CD4-positive, alpha-beta T cell treated with Interferon gamma for 1 hour (primary cell): ENCODE measurements around the gene MYO7B.
"Not testable (repeated sequence)": the region's sequence is repeated elsewhere in the genome, so short reads cannot be mapped to it uniquely, and the experiment has no call there.

Experiments
- DNase-seq: peaks from one replicate; pipeline ENCODE4 v3.0.0-alpha.2; 2020

The MYO7B gene

GRCh38 chr2:127524198-127524834, 11.2 kb upstream of the MYO7B start:
- not testable (repeated sequence) for DNase-seq

DNA sequence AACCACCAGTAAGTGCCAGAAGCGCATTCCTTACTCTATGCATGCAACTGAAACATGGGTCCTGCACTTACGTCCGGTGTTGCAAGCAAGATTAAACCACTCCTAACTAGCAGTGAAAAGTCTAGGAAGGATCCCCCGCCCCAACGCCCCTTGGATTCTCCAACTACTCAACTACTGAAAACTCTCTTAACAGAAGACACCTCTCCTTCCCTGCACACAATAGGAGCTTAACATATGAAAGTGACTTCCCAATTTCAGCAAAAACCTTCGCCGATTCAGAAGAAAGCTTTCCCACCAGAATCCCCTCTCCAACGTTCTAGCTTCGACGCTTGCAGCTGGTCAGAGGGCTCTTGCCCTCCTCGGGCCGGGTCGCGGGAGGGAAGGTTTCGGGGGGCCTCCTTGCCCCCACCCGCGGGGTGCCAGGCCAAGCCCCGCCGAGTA, 9.8 kb upstream of the MYO7B start:
- no peak for DNase-seq

GRCh38 chr2:127526132-127527000, 9.1 kb upstream of the MYO7B start, which contains the start of gene IWS1:
IWS1 (minus strand) TSS chr2:127526489; CDS start chr2:127526208, 281 bp downstream.
- DNase-seq, result peak; percentile 92

DNA sequence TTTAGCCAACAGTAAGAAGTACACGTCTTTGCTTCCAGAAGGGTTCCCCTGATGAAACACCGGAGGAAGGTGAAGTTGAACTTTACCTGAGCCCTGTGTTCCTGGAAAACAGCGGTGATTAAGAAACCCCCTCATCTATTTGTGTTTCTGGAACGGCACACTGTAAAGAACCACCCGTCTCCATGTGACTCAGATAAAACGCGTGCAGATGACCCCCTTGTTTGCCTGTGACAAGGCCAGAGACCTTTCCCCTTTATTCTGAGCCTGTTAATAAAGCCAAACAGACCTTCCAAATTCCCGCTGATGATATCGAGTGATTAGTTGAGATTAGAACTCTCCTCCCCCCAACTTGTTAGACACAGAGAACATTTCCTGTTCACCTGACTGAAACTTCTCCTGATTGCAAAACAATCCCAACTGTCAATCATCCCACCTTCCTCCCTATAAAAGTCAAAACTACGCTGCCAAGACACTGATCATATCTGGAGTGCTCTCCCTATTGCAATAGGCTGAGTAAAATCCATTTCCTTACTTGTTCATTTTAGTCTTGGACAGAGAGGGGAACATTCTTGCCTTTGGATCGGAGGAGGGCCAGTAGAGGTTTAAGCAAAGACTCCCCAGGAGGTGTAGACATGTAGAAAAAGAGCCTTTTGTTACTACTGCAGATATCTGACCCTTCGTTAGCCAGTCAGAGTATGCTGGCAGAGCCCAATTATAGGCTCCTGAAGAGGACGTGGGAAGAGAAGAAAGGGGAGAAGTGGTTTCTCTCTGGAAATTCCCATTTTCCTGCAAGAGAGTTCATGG, 8.3 kb upstream of the MYO7B start:
- DNase-seq, result no peak

DNA sequence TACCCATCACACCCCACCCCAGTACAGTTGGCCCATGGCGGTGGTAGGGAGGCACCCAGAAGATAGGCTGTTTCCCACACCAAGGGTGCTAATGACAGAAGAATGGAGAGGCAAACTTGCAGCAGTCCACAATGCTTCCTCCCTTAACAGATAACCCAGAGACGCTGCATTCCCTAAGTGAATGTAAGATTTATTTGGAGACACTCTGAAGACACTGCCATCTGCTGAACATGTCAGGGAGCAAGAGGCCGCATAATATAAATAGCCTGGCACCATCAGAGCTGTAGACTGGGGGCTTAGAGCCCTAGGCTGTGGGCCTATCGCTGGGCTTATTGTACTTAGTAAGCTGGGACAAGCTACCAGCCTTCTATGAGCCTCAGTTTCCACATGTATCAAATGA, 7.0 kb upstream of the MYO7B start:
- no peak for DNase-seq

DNA sequence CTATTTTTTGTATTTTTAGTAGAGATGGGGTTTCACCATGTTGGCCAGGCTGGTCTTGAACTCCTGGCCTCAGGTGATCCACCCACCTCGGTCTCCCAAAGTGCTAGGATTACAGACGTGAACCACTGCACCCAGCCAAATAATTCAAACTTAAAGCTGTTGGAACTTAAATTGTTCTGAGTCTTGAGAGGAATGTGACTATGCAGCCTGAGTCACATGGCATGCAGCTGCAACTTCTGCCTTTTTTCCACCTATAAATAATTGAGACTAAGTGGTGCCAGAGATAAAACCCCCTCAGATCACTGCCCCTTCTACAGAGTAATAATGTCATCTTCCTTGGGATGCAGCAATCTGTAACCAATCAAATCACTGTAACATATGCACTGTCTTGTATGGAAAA, 6.1 kb upstream of the MYO7B start:
- DNase-seq, result not testable (repeated sequence)

- no peak for DNase-seq
Observed at GRCh38 chr2:127530245-127531140, 5.0 kb upstream of the MYO7B start.

- no peak for DNase-seq
Observed at GRCh38 chr2:127531221-127531648, 4.2 kb upstream of the MYO7B start.

DNA sequence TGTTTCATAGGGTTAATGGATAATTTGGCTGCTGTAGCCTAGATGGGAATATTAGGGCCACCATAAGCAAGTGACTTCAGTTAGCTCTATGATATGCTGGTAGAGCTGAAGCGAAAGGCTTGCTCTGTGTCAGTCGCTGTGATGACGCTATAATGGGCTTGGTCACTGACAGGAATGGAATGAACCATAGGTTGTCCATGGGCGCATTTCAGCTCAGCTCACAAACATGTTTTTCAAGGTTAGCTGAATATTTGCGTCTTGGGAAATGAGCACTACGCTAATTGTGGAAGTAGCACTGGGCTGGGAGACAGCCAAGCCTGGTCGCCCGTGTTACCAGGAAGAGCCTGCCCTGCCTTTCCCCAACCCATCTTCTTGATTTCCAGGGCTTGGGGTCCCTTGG, 3.2 kb upstream of the MYO7B start:
- no peak for DNase-seq

- DNase-seq, result no peak
Observed at GRCh38 chr2:127535918-127536317, 435 bp downstream of the MYO7B start.

DNA sequence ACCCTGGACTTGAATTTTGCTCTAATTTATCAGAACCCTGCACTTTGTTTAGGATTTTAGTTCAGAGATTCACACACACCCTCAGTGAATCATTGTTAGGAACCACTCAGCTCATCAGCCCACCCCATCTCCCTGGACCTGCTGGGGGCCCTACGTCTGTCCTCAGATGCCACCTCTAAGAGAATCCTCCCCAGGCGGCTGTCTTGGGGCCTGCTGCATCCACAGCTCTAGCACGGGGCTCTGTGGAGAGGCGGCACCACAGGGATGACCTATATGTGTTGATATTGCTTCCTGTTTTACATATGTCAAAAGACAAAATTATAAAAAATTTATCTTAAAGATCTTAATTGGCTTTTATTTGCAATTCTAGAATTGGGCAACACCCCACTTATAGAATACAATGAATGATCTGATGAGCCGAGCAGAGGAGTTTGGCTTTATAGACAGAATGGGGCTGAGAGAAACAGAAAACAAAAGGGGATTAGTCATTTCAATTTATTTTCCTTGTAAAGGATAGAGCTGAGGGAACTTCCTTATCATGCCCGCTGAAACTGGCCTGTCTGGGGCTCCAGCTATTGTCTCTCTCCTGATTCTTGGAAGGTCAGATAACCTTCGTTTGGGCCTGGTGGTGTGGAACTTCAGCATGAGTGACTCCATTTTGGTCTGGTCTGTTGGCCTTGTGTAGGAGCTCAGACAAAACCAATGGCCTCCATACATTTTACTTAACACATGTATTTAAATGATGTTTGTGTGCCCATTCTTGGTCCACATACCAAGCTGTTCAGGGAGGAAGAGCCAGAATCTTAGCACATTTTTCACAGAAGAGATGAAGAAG, 1.4 kb downstream of the MYO7B start:
- DNase-seq, result no peak

DNA sequence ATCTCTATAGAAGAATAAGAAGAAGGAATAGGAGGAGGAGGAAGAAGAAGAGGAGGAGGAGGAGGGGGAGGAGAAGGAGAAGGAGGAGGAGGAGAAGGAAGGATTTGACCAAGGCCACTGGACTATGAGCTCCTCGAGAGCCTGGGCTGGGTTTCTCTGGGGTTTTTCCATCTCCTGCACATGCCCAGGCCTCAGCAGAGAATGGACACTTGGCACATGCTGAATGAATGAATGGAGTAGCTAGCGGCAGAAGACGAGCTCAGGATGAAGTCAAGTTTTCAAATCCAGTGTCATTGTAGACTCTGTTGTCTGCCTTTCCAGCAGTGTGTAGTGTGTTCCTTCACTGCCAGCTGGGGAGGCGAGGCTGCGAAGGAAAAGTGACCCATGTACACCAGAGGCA, 2.2 kb downstream of the MYO7B start:
- no peak for DNase-seq

GRCh38 chr2:127541809-127542208, 6.3 kb downstream of the MYO7B start:
- DNase-seq, result no peak

GRCh38 chr2:127542231-127542630, 6.7 kb downstream of the MYO7B start:
- no peak for DNase-seq

GRCh38 chr2:127543013-127543501, 7.6 kb downstream of the MYO7B start:
- DNase-seq, result not testable (repeated sequence)

- no peak for DNase-seq
Observed at GRCh38 chr2:127545189-127545588, 9.7 kb downstream of the MYO7B start.

- no peak for DNase-seq
Observed at GRCh38 chr2:127545796-127546195, 10.3 kb downstream of the MYO7B start.

- no peak for DNase-seq
Observed at GRCh38 chr2:127546797-127547196, 11.3 kb downstream of the MYO7B start.

GRCh38 chr2:127551221-127551930, 15.9 kb downstream of the MYO7B start:
- DNase-seq, result no peak

DNA sequence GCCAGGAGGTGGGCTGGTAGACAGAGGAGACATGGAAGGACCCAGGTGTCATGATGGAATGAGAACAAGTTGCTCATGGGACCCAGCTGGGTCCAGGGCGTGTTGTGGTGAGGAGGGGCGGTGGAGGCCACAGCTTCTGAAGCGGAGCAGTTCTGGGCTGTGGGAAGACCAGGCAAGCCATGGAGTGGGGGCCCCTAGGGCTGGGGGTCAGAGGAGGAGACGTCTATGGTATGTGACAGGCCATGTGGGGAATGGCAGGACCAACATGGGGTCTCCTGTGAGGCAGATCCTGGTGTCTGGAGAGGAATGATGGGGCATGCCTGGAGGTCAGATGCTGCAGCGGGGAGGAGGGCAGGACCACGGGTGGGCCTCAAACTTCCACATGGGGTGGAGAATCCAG, 16.9 kb downstream of the MYO7B start:
- no peak for DNase-seq
